ENCODE results near the gene BICD2.
"Not testable (repeated sequence)": the region's sequence is repeated elsewhere in the genome, so short reads cannot be mapped to it uniquely, and the experiment has no call there.

Gene BICD2

DNA sequence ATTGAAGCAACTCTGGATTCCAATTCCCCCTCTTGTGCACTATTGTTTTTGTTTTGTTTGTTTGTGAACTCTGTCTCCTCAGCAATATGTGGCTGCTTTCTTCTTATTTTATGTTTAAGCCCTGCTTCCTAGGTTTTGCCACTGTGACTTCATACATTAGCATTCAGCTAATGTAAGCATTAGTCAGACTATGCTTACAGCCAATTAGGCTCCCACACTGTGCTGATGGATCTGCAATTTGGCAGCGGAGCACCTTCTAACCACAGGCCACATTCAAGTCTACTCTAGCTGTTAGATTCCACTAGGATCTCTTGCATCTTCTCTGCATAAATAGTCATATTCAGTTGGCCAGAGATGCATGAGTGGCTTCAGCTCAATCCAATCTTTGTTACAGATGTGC lies 9.6 kb upstream of the BICD2 start:
- Mint-ChIP-seq H3K4me1 (no peaks in the 10 kb centered on the region), H3K36me3 (ENCODE audit: low read depth) (no peaks in the 10 kb centered on the region), H3K4me3 (no peak overlapping the region), H3K27me3 (ENCODE audit: low read depth) (no peaks in the 10 kb centered on the region), H3K27ac (no peak overlapping the region), H3K9me3 (peaks cover under 1% of the 10 kb centered on the region)
- TF ChIP-seq CTCF (IDR thresholded peaks at IDR 0.05; ENCODE audit: unreplicated experiment in 3 of 3) = no peak

- no peak overlapping the region for H3K27ac Mint-ChIP-seq
- no peak overlapping the region for H3K4me3 Mint-ChIP-seq
- no peak for TF ChIP-seq CTCF (IDR thresholded peaks at IDR 0.05; ENCODE audit: unreplicated experiment in 3 of 3)
- no peaks in the 10 kb centered on the region for H3K27me3 Mint-ChIP-seq (ENCODE audit: low read depth)
- no peaks in the 10 kb centered on the region for H3K4me1 Mint-ChIP-seq
- H3K36me3 Mint-ChIP-seq (ENCODE audit: low read depth) = no peaks in the 10 kb centered on the region
- no peaks in the 10 kb centered on the region for H3K9me3 Mint-ChIP-seq
Measured at GRCh38 chr9:92773810-92774209, 9.2 kb upstream of the BICD2 start.

DNA sequence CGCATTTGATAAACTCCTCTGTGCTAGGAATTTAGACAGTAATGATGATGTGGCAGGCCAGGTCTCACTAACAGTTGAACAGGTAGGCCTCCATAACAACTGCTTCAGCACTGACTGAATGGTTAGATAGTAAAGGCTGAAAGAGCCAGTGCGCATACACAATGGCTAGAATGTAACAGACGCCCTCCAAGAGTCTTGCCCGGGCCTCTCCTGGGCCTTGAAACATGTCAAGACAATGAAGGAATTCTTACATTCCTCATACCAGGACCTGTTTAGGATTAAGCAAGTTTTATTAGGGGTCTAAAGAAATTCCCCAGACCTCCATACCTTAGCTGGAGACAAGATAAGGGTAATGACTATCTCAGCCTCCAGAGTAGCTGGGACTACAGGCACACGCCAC lies 6.7 kb upstream of the BICD2 start:
- TF ChIP-seq CTCF (IDR thresholded peaks at IDR 0.05; ENCODE audit: unreplicated experiment in 3 of 3) = no peak
- no peaks in the 10 kb centered on the region for H3K9me3 Mint-ChIP-seq
- H3K27me3 Mint-ChIP-seq (ENCODE audit: low read depth) = peaks cover 3% of the 10 kb centered on the region
- no peaks in the 10 kb centered on the region for H3K4me1 Mint-ChIP-seq
- no peaks in the 10 kb centered on the region for H3K36me3 Mint-ChIP-seq (ENCODE audit: low read depth)
- no peak overlapping the region for H3K27ac Mint-ChIP-seq
- H3K4me3 Mint-ChIP-seq = no peak overlapping the region

DNA sequence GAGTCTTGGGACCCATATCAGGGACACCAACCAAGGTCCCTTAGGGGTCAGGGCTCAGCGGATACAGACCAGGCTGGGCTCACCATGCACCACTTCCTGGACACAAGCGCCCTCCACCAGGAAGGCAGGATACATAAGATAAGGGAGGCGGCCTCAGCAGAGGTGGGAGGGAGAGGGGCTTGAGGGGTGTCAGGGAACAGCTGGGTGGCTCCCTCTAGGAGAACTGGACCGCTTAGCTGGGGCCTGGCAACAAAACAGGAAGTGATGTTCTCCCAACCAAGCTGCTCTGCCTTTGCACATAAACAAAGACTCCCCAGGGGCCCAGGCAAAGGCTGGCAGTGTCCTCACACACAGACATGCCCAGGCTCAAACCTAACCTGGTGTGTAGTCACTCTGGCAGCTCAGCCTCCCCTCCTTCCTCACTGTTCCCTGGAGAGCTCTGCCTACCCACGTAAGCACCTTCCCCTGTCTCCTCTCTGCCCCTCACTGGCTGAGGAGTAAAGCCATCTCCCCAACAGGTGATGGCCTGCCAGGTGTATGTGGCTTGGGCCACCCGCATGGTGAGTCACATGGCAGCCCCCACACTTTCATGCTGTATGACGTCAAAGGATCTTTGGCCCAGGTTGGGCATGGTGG lies 5.8 kb upstream of the BICD2 start:
- H3K9me3 Mint-ChIP-seq = no peaks in the 10 kb centered on the region

GRCh38 chr9:92769990-92770359 lies 5.3 kb upstream of the BICD2 start:
- TF ChIP-seq CTCF (IDR thresholded peaks at IDR 0.05; ENCODE audit: unreplicated experiment in 3 of 3) = no peak
- Mint-ChIP-seq H3K36me3 (ENCODE audit: low read depth) (no peaks in the 10 kb centered on the region), H3K4me3 (peak overlapping the region in 1 of 3 experiments; percentile 35), H3K27ac (no peak overlapping the region), H3K9me3 (no peaks in the 10 kb centered on the region), H3K4me1 (peaks cover 6% of the 10 kb centered on the region), H3K27me3 (ENCODE audit: low read depth) (peaks cover 3% of the 10 kb centered on the region)

More for the DNA sequence above, 5.8 kb upstream of the BICD2 start:
- Mint-ChIP-seq H3K36me3 (ENCODE audit: low read depth) (no peaks in the 10 kb centered on the region), H3K27ac (no peak overlapping the region), H3K27me3 (ENCODE audit: low read depth) (peaks cover 3% of the 10 kb centered on the region), H3K4me3 (peak overlapping the region in 1 of 3 experiments; percentile 35), H3K4me1 (peaks cover 6% of the 10 kb centered on the region)
- TF ChIP-seq CTCF (IDR thresholded peaks at IDR 0.05; ENCODE audit: unreplicated experiment in 3 of 3) = no peak

- no peaks in the 10 kb centered on the region for H3K36me3 Mint-ChIP-seq (ENCODE audit: low read depth)
- no peak for TF ChIP-seq CTCF (IDR thresholded peaks at IDR 0.05; ENCODE audit: unreplicated experiment in 3 of 3)
- no peak overlapping the region for H3K4me3 Mint-ChIP-seq
- H3K9me3 Mint-ChIP-seq = no peaks in the 10 kb centered on the region
- H3K27me3 Mint-ChIP-seq (ENCODE audit: low read depth) = peaks cover 3% of the 10 kb centered on the region
- H3K27ac Mint-ChIP-seq = no peak overlapping the region
- H3K4me1 Mint-ChIP-seq = peaks cover 6% of the 10 kb centered on the region
Measured at GRCh38 chr9:92769286-92769685, 4.7 kb upstream of the BICD2 start.

- H3K36me3 Mint-ChIP-seq (ENCODE audit: low read depth); H3K27me3 Mint-ChIP-seq (ENCODE audit: low read depth); H3K27ac Mint-ChIP-seq; H3K9me3 Mint-ChIP-seq; H3K4me3 Mint-ChIP-seq; H3K4me1 Mint-ChIP-seq: not testable (repeated sequence)
Measured at GRCh38 chr9:92768816-92769215, 4.2 kb upstream of the BICD2 start.
